Breast epithelium (tissue), 3 donors: Measurements from ENCODE around the gene TNFAIP8.

ENCODE experiments used
- POLR2AphosphoS5 ChIP-seq, 3 donors: sonication (generic); formaldehyde crosslinking; IDR thresholded peaks; one replicate each; pipeline ENCODE4 v1.6.1; 2017; ENCODE audit warnings: antibody characterized with exemption in 3 of 3
- TF ChIP-seq, protein P1 (sequence below), 3 donors: fragments of 450-650 bp; IDR thresholded peaks; one replicate each; pipeline ENCODE4 v1.5.1; 2016 to 2017; ENCODE audit warnings: antibody characterized with exemption in 3 of 3, mild to moderate bottlenecking in 3 of 3, moderate library complexity in 3 of 3

DNA sequence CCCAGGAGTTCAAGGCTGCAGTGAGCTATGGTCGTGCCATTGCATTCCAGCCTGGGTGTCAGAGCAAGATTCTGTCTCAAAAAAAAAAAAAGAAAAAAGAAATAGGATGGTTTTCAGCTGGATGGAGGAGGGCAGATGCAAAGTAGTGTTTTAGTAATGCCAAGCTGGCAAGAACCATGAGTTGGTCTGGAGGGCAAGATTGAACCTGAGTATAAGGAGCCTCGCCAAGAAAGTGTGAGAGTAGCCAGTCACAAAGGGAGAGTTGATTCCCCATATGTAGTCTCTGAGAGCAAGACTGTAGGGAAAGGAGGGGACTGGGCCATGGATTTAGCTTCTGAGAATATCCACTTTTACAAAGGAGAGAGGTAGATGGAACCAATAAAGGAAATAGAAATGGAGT is 6.9 kb downstream of the TNFAIP8 start:
- TF ChIP-seq, protein P1, sequence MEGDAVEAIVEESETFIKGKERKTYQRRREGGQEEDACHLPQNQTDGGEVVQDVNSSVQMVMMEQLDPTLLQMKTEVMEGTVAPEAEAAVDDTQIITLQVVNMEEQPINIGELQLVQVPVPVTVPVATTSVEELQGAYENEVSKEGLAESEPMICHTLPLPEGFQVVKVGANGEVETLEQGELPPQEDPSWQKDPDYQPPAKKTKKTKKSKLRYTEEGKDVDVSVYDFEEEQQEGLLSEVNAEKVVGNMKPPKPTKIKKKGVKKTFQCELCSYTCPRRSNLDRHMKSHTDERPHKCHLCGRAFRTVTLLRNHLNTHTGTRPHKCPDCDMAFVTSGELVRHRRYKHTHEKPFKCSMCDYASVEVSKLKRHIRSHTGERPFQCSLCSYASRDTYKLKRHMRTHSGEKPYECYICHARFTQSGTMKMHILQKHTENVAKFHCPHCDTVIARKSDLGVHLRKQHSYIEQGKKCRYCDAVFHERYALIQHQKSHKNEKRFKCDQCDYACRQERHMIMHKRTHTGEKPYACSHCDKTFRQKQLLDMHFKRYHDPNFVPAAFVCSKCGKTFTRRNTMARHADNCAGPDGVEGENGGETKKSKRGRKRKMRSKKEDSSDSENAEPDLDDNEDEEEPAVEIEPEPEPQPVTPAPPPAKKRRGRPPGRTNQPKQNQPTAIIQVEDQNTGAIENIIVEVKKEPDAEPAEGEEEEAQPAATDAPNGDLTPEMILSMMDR (IDR thresholded peaks at IDR 0.05), result no peak
- TF ChIP-seq POLR2AphosphoS5 (IDR thresholded peaks at IDR 0.05), result no peak
